ENCODE results near the gene DNAJC8.

DNA sequence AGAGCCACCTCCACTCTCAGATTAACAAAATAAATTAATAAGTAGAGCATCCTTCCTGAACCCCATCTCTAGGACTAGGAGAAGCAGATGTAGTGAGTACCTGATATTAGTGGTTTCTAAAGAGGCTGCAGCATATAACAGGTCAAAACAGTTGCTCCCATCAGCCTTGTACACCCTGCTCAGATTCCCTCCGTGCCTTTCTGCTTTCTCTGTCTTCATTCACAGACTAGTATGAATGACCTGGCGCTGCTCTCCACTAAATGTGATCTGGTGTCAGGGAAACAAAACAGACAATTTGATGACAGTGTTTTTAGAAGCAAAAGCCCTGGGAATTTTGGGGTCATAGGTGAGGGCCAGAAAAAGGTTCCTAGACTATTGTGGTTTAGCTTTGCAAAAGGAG, 34.8 kb upstream of the DNAJC8 start:
- TF ChIP-seq CTCF (IDR thresholded peaks at IDR 0.05) = no peak
- no peak for TF ChIP-seq TCF7L2 (IDR thresholded peaks at IDR 0.05; ENCODE audit: low read depth, low read length)
- TF ChIP-seq POLR2AphosphoS5 (IDR thresholded peaks at IDR 0.05; ENCODE audit: low read depth, low read length) = no peak
- TF ChIP-seq, protein P1, sequence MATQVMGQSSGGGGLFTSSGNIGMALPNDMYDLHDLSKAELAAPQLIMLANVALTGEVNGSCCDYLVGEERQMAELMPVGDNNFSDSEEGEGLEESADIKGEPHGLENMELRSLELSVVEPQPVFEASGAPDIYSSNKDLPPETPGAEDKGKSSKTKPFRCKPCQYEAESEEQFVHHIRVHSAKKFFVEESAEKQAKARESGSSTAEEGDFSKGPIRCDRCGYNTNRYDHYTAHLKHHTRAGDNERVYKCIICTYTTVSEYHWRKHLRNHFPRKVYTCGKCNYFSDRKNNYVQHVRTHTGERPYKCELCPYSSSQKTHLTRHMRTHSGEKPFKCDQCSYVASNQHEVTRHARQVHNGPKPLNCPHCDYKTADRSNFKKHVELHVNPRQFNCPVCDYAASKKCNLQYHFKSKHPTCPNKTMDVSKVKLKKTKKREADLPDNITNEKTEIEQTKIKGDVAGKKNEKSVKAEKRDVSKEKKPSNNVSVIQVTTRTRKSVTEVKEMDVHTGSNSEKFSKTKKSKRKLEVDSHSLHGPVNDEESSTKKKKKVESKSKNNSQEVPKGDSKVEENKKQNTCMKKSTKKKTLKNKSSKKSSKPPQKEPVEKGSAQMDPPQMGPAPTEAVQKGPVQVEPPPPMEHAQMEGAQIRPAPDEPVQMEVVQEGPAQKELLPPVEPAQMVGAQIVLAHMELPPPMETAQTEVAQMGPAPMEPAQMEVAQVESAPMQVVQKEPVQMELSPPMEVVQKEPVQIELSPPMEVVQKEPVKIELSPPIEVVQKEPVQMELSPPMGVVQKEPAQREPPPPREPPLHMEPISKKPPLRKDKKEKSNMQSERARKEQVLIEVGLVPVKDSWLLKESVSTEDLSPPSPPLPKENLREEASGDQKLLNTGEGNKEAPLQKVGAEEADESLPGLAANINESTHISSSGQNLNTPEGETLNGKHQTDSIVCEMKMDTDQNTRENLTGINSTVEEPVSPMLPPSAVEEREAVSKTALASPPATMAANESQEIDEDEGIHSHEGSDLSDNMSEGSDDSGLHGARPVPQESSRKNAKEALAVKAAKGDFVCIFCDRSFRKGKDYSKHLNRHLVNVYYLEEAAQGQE (IDR thresholded peaks at IDR 0.05; ENCODE audit: insufficient read depth in 1 of 2, low read depth in 2 of 2, low read length in 1 of 2) = no peak

All from Panc1 (cell line).